WTC11 (cell line): ENCODE measurements around the gene SHLD1. TPM values are rescaled to one million over a fixed set of nuclear protein-coding genes. Genes with fewer than 3 reads are reported as not detected.

Experiments
- ATAC-seq: fragments of 200-7000 bp; cut with Tn5 transposase; 2 replicates; pipeline ENCODE4 v1.10.0; 2021; ENCODE audit warnings: mild to moderate bottlenecking, moderate library complexity
- CTCF ChIA-PET: fragments of 300-600 bp; sonication (Branson Sonifier 250); formaldehyde crosslinking; loops from one replicate; lab custom pipeline; 2021; ENCODE audit warnings: antibody characterized with exemption; lab: Charles Lee
- POLR2A ChIA-PET: fragments of 350-600 bp; sonication (Branson Sonifier 250); formaldehyde crosslinking; loops from one replicate; lab custom pipeline; 2021; ENCODE audit warnings: antibody characterized with exemption; lab: Charles Lee
- DNase-seq: peaks from one replicate; pipeline ENCODE4 v3.0.0; 2021; ENCODE audit warnings: low spot score
- H3K27ac Mint-ChIP-seq: 2 replicates; pipeline ENCODE4 v1.8.0; 2021; ENCODE audit warnings: mixed read lengths
- H3K27me3 Mint-ChIP-seq: 2 replicates; pipeline ENCODE4 v1.8.0; 2021; ENCODE audit warnings: low read depth, mild to moderate bottlenecking, moderate library complexity, mixed read lengths
- H3K36me3 Mint-ChIP-seq: 2 replicates; pipeline ENCODE4 v1.8.0; 2021; ENCODE audit warnings: mixed read lengths
- H3K4me1 Mint-ChIP-seq: 2 replicates; pipeline ENCODE4 v1.8.0; 2022; ENCODE audit warnings: mixed read lengths
- H3K4me3 Mint-ChIP-seq: 2 replicates; pipeline ENCODE4 v1.8.0; 2021; ENCODE audit warnings: mild to moderate bottlenecking, moderate library complexity, mixed read lengths
- H3K9me3 Mint-ChIP-seq: 2 replicates; pipeline ENCODE4 v1.8.0; 2021; ENCODE audit warnings: mixed read lengths
- FOXP1 ChIP-seq: sonication (generic); formaldehyde crosslinking; IDR thresholded peaks from 2 replicates; pipeline ENCODE4 v1.8.0; 2022; ENCODE audit warnings: missing genetic modification reagents, mild to moderate bottlenecking, moderate library complexity, borderline replicate concordance
- MYBL2 ChIP-seq: sonication (generic); formaldehyde crosslinking; IDR thresholded peaks from 2 replicates; pipeline ENCODE4 v1.8.1; 2023; ENCODE audit warnings: mild to moderate bottlenecking, moderate library complexity, missing genetic modification reagents
- ZNF121 ChIP-seq: sonication (generic); formaldehyde crosslinking; IDR thresholded peaks from 2 replicates; pipeline ENCODE4 v1.8.0; 2023; ENCODE audit warnings: missing genetic modification reagents
- total RNA-seq: library from RNA; stranded (reverse); gene quantifications from 3 replicates; pipeline ENCODE4 v1.2.3, GENCODE V29; 2021
- TF ChIP-seq, protein P1 (sequence below): fragments of 250-450 bp; sonication (Bioruptor Pico); IDR thresholded peaks from 2 replicates; pipeline ENCODE4 v1.9.0; 2021; ENCODE audit warnings: mild to moderate bottlenecking
- TF ChIP-seq, protein P2 (sequence below): sonication (generic); formaldehyde crosslinking; IDR thresholded peaks from 2 replicates; pipeline ENCODE4 v1.8.0; 2022; ENCODE audit warnings: mild to moderate bottlenecking, missing genetic modification reagents
- TF ChIP-seq, protein P3 (sequence below): sonication (generic); formaldehyde crosslinking; IDR thresholded peaks from 2 replicates; pipeline ENCODE4 v1.8.1; 2022; ENCODE audit warnings: mild to moderate bottlenecking, missing genetic modification reagents, moderate library complexity, borderline replicate concordance
- TF ChIP-seq, protein P4 (sequence below): fragments of 250-450 bp; sonication (Bioruptor Pico); IDR thresholded peaks from 2 replicates; pipeline ENCODE4 v1.9.0; 2021; ENCODE audit warnings: moderate library complexity, mild to moderate bottlenecking, inconsistent platforms, borderline replicate concordance
- TF ChIP-seq, protein P5 (sequence below): sonication (generic); formaldehyde crosslinking; IDR thresholded peaks from 2 replicates; pipeline ENCODE4 v1.8.0; 2023; ENCODE audit warnings: mild to moderate bottlenecking, missing genetic modification reagents
- TF ChIP-seq, protein P6 (sequence below): fragments of 250-450 bp; sonication (Bioruptor Pico); conservative IDR thresholded peaks from 2 replicates; pipeline ENCODE4 v1.9.0; 2021; ENCODE audit warnings: mild to moderate bottlenecking
- TF ChIP-seq, protein P7 (sequence below): sonication (generic); formaldehyde crosslinking; IDR thresholded peaks from 2 replicates; pipeline ENCODE4 v1.8.1; 2022; ENCODE audit warnings: low read depth, missing genetic modification reagents, borderline replicate concordance

SHLD1 gene
- total RNA-seq, 1 experiment from 2014 or later = 4.1 TPM

DNA sequence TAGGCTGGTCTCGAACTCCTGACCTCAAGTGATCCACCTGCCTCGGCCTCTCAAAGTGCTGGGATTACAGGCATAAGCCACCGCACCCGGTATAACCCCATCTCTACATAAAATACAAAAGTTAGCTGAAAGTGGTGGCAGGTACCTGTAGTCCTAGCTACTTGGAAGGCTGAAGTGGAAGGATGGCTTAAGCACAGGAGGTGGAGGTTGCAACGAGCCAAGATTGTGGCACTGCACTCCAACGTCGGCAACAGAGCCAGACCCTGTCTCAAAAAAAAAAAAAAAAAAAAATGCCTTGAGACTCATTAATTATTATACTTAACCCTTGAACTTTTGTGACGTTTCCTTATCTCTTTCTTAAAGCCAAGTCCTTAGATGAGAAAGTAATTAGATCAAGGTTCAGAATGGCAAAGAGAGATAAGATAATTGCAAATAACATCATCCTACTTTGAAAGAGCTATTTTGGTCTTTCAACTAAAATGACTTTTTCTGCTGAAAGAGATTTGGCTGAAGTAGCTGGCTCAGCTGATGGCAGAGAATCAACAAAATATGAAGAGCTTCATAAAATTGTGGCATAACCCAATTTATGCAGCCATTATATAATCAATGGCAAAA lies 4.7 kb upstream of the SHLD1 start:
- Mint-ChIP-seq H3K4me1 (no peaks in the 10 kb centered on the region), H3K27me3 (peaks cover 4% of the 10 kb centered on the region; the same call in 1 of the 2 replicates), H3K27ac (no peak overlapping the region), H3K36me3 (peaks cover 3% of the 10 kb centered on the region; the same call in 1 of the 2 replicates), H3K9me3 (peaks cover 4% of the 10 kb centered on the region; the same call in 1 of the 2 replicates)
- CTCF ChIA-PET = no interaction called here
- DNase-seq (no peak), ATAC-seq (no peak)
- POLR2A ChIA-PET = interaction anchor here (0.7 kb wide), 1 partner anchor 570 kb away, joined by 3 read pairs; no protein-coding TSS in a partner anchor
- TF ChIP-seq, protein P1, sequence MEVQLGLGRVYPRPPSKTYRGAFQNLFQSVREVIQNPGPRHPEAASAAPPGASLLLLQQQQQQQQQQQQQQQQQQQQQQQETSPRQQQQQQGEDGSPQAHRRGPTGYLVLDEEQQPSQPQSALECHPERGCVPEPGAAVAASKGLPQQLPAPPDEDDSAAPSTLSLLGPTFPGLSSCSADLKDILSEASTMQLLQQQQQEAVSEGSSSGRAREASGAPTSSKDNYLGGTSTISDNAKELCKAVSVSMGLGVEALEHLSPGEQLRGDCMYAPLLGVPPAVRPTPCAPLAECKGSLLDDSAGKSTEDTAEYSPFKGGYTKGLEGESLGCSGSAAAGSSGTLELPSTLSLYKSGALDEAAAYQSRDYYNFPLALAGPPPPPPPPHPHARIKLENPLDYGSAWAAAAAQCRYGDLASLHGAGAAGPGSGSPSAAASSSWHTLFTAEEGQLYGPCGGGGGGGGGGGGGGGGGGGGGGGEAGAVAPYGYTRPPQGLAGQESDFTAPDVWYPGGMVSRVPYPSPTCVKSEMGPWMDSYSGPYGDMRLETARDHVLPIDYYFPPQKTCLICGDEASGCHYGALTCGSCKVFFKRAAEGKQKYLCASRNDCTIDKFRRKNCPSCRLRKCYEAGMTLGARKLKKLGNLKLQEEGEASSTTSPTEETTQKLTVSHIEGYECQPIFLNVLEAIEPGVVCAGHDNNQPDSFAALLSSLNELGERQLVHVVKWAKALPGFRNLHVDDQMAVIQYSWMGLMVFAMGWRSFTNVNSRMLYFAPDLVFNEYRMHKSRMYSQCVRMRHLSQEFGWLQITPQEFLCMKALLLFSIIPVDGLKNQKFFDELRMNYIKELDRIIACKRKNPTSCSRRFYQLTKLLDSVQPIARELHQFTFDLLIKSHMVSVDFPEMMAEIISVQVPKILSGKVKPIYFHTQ (CRISPR knock-in tag) = no peak
- TF ChIP-seq, protein P2, sequence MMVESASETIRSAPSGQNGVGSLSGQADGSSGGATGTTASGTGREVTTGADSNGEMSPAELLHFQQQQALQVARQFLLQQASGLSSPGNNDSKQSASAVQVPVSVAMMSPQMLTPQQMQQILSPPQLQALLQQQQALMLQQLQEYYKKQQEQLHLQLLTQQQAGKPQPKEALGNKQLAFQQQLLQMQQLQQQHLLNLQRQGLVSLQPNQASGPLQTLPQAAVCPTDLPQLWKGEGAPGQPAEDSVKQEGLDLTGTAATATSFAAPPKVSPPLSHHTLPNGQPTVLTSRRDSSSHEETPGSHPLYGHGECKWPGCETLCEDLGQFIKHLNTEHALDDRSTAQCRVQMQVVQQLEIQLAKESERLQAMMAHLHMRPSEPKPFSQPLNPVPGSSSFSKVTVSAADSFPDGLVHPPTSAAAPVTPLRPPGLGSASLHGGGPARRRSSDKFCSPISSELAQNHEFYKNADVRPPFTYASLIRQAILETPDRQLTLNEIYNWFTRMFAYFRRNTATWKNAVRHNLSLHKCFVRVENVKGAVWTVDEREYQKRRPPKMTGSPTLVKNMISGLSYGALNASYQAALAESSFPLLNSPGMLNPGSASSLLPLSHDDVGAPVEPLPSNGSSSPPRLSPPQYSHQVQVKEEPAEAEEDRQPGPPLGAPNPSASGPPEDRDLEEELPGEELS (CRISPR knock-in tag) = no peak
- TF ChIP-seq, protein P3, sequence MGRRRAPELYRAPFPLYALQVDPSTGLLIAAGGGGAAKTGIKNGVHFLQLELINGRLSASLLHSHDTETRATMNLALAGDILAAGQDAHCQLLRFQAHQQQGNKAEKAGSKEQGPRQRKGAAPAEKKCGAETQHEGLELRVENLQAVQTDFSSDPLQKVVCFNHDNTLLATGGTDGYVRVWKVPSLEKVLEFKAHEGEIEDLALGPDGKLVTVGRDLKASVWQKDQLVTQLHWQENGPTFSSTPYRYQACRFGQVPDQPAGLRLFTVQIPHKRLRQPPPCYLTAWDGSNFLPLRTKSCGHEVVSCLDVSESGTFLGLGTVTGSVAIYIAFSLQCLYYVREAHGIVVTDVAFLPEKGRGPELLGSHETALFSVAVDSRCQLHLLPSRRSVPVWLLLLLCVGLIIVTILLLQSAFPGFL (CRISPR knock-in tag) = no peak
- TF ChIP-seq, all 79 proteins: peak for 0
- H3K4me3 Mint-ChIP-seq = no peak overlapping the region

DNA sequence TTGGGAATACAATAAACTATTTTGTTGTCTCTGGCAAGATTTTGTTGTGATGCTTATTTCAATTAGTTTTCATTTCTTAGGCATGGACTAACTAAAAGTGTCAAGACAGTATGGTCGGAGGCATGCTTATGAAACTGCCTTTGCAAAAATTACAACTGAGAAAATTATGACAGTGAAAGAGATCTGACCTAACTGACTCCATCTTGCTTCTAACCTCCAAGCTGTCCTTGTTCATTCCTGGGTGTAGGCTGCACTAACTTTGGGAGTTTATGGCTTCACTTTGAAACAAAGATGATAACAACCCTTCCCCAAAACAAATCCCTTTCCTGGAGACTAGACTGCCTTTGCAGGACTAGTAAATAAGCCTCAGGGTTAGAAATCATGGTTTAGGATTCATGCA lies 4.1 kb upstream of the SHLD1 start:
- DNase-seq (no peak), ATAC-seq (no peak)
- CTCF ChIA-PET = interaction anchor here (0.6 kb wide), 1 partner anchor 51 kb away, joined by 6 read pairs; no protein-coding TSS in a partner anchor
- TF ChIP-seq MYBL2 (CRISPR knock-in tag) = no peak
- TF ChIP-seq, protein P4, sequence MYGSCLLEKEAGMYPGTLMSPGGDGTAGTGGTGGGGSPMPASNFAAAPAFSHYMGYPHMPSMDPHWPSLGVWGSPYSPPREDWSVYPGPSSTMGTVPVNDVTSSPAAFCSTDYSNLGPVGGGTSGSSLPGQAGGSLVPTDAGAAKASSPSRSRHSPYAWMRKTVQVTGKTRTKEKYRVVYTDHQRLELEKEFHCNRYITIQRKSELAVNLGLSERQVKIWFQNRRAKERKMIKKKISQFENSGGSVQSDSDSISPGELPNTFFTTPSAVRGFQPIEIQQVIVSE (CRISPR knock-in tag) = no peak
- TF ChIP-seq ZNF121 = no peak
- TF ChIP-seq, protein P5, sequence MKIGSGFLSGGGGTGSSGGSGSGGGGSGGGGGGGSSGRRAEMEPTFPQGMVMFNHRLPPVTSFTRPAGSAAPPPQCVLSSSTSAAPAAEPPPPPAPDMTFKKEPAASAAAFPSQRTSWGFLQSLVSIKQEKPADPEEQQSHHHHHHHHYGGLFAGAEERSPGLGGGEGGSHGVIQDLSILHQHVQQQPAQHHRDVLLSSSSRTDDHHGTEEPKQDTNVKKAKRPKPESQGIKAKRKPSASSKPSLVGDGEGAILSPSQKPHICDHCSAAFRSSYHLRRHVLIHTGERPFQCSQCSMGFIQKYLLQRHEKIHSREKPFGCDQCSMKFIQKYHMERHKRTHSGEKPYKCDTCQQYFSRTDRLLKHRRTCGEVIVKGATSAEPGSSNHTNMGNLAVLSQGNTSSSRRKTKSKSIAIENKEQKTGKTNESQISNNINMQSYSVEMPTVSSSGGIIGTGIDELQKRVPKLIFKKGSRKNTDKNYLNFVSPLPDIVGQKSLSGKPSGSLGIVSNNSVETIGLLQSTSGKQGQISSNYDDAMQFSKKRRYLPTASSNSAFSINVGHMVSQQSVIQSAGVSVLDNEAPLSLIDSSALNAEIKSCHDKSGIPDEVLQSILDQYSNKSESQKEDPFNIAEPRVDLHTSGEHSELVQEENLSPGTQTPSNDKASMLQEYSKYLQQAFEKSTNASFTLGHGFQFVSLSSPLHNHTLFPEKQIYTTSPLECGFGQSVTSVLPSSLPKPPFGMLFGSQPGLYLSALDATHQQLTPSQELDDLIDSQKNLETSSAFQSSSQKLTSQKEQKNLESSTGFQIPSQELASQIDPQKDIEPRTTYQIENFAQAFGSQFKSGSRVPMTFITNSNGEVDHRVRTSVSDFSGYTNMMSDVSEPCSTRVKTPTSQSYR (CRISPR knock-in tag) = no peak
- no peak for TF ChIP-seq FOXP1 (CRISPR knock-in tag)
- TF ChIP-seq, protein P6, sequence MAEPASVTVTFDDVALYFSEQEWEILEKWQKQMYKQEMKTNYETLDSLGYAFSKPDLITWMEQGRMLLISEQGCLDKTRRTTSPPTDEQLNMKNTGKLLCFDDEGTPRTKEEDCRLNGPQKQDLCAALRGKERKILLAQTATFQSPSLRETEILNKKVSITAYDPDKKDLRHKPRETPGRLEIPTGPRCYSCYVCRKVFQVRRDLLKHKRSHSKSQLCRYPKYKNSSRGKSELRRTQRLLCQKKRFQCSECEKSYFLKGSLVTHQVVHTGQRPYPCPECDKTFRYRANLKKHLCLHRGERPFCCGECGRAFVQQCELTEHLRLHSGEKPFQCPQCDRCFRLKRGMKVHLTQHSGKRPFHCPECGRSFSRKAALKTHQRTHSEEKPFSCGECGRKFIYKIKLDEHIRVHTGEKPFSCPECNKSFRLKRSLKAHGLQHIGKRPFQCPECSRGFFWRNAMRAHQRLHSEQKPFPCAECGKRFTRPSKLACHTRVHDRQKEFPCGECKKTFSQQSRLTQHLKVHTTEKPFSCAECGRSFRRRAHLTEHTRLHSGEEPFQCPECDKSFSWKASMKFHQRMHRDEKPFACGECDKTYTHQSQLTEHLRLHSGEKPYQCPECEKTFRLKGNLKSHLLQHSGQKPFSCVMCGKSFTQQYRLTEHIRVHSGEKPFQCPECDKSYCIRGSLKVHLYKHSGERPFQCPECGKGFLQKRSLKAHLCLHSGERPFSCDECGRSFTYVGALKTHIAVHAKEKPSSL (CRISPR knock-in tag) = no peak
- TF ChIP-seq, protein P7, sequence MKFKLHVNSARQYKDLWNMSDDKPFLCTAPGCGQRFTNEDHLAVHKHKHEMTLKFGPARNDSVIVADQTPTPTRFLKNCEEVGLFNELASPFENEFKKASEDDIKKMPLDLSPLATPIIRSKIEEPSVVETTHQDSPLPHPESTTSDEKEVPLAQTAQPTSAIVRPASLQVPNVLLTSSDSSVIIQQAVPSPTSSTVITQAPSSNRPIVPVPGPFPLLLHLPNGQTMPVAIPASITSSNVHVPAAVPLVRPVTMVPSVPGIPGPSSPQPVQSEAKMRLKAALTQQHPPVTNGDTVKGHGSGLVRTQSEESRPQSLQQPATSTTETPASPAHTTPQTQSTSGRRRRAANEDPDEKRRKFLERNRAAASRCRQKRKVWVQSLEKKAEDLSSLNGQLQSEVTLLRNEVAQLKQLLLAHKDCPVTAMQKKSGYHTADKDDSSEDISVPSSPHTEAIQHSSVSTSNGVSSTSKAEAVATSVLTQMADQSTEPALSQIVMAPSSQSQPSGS (CRISPR knock-in tag) = no peak
- Mint-ChIP-seq H3K27me3 (peaks cover 4% of the 10 kb centered on the region; the same call in 1 of the 2 replicates), H3K4me3 (no peak overlapping the region), H3K36me3 (peaks cover 3% of the 10 kb centered on the region; the same call in 1 of the 2 replicates), H3K9me3 (peaks cover 4% of the 10 kb centered on the region; the same call in 1 of the 2 replicates), H3K27ac (no peak overlapping the region), H3K4me1 (no peaks in the 10 kb centered on the region)
- POLR2A ChIA-PET = no interaction called here
